NCI-H2227 (cell line): Measurements from ENCODE around the gene RPS14.
"Not testable (repeated sequence)": the region's sequence is repeated elsewhere in the genome, so short reads cannot be mapped to it uniquely, and the experiment has no call there.

ENCODE experiments used
- DNase-seq: peaks from one replicate; lab custom pipeline; 2025; ENCODE audit not compliant: unreplicated experiment; lab: John Stamatoyannopoulos, UW

Gene RPS14

DNA sequence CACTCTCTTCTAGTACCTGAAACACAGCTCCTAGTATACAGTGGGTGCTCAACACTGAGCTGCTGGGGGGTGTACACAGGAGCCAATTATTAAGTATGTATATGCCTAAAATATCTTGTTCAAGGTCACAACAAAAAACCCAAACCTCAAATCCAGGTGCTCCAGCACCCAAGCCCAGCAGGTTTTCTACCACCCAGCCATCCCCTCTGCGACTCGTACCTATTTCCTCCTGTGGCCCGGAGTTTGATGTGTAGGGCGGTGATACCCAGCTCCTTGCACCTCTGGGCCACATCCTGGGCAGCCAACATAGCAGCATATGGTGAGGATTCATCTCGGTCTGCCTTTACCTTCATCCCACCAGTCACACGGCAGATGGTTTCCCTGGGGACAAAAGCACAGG is 3.0 kb downstream of the RPS14 start:
- no peak for DNase-seq

DNA sequence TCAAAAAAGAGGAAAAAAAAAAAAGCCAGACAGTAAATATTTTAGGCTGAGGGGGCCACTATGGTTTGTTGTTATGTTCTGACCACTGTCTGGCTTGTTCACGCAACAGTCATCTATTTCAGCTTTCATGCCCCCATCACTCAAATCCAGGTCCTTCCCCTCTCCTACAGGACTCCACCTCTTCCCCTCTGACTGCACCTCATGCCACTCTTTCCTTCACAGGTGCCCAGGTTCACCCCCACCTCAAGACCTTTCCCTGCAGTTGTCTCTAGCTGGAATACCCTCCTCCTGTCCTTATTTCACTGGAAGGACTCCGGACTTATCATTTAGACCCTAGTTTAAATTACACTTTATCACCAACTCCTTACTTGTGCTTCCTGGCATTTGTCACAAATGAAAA is 3.5 kb downstream of the RPS14 start:
- DNase-seq, result no peak

DNA sequence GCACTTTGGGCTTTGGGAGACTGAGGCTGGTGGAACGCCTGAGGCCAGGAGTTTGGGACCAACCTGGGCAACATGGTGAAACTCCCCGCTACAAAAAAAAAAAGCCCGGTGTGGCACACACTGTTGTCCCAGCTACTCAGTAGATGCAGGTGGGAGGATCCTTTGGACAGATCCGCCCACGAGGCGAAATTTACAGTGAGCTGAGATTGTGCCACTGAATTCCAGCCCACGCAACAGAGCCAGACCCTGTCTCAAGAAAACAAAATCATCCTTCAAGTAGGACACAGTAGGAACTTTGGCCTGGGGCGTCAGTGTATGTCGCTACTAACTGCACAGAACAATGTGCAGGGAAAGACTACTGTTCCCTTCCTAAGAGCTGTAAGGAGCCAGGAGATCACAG is 4.8 kb downstream of the RPS14 start:
- no peak for DNase-seq

- no peak for DNase-seq
These were observed 6.1 kb downstream of the RPS14 start for GRCh38 chr5:150443242-150444075.

DNA sequence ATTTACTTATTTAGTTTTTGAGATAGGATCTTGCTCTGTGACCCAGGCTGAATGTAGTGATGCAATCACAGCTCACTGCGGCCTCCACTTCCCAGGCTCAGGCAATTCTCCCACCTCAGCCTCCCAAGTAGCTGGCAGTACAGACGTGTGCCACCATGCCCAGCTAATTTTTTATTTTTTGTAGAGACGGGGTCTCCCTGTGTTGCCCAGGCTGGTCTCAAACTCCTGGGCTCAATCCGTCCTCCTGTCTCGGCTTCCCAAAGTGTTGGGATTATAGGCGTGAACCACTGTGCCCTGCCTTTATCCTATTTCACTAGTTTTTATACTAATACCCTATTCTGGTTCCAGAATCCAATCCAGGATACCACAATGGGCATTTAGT is 6.8 kb downstream of the RPS14 start:
- no peak for DNase-seq

- no peak for DNase-seq
These were observed 7.5 kb downstream of the RPS14 start for GRCh38 chr5:150441813-150442698.

DNA sequence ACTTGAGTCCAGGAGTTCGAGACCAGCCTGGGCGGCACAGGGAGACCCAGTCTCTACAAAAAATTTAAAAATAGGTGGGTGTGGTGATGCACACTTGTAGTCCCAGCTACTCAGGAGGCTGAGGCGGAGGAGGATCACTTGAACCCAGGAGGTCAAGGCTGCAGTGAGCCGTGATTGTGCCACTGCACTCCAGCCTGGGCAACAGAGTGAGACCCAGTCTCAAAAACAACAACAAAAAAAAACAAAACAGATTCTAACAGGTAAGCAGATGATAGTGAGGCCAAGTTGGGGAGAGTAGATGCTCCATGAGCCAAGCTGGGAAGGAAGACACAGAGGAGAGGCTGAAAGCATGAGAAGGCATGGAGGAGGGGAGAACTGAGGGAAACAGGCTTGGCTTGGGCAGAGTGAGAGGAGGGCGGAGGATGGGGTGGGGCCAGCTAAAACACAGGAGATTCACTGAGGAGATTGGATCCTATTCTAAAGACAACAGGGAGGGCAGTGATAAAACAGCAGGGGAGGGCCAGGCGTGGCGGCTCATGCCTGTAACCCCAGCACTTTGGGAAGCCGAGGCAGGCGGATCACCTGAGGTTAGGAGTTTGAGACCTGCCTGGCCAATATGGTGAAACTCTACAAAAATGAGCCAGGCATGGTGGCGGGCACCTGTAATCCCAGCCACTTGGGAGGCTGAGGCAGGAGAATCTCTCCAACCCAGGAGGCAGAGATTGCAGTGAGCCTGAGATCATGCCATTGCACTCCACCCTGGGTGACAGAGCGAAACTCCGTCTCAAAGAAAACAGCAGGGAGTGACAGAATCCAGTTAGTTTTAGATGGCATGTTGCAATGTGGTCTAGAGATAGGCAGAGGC is 8.4 kb downstream of the RPS14 start:
- DNase-seq, result no peak

- peak; percentile 20 for DNase-seq
These were observed 10.5 kb downstream of the RPS14 start for GRCh38 chr5:150438873-150439546.

- peak; percentile 85 for DNase-seq
These were observed 13.3 kb downstream of the RPS14 start for GRCh38 chr5:150436141-150436680.

GRCh38 chr5:150434464-150434863 is 15.1 kb downstream of the RPS14 start:
- DNase-seq, result no peak

DNA sequence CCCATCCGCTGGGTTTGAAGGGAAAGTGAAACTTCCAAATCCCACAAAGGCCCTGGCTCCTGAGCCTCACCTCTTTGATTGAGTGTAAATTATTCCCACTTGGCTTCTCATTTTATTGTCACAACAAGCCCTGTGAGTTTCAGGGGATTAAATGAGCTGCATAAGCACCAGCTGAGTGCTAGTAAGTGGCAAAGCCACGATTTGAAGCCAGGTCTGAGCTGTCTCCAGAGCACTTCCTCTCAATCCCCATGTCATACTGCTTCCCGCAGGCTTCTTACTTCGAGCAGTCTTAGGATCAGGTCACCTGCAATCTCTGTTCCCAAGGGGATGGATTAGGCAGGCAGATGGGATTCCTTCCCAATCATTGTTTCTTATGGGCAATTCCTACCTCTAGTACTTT is 18.0 kb downstream of the RPS14 start:
- DNase-seq, result no peak

- DNase-seq, result no peak
These were observed 18.5 kb downstream of the RPS14 start for GRCh38 chr5:150431048-150431447.

GRCh38 chr5:150429410-150429873 is 20.1 kb downstream of the RPS14 start:
- DNase-seq, result no peak

DNA sequence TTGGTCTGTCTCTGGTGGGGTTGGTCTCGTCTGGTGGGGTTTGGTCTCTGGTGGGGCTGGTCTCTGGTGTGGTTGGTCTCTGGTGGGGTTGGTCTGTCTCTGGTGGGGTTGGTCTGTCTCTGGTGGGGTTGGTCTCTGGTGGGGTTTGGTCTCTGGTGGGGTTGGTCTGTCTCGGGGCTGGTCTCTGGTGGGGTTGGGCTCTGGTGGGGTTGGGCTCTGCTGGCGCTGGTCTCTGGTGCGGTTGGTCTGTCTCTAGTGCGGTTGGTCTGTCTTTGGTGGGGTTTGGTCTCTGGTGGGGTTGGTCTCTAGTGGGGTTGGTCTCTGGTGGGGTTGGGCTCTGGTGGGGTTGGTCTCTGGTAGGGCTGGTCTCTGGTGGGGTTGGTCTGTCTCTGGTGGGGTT is 20.6 kb downstream of the RPS14 start:
- no peak for DNase-seq

DNA sequence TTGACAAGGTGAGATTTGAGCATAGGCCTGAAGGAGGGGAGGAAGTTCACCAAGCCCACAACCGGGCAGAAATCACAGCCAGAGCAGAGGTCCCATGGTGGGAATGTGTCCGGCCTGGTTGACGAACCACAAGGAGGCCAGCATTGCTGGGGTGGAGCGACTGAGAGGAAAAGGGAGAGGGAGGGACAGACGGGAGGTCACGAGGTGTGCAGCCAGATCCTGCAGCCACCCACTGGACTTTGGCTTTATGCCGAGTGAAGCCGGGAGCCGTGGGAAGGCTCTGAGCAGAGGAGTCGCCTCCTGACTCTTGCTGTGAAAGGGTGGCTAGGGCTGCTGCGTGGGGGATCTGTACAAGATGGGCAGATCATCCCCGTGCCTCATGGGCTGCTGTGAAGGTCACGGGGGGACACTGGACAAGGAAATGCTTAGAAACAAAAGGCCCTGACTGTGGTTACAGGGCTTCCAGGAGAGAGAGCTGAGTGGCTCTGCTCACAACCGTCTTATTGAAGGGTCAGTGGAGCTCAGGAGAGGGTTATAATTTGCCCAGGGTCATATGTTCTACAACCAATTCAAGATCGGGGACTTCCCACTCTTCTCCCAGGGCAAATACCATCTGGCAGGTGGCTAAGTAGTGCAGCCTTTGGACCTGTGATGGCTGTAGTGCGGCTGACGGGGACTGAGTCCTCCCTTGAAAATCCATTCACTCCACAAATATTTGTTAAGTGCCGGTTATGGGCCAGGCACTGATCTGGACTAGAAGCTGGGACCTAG is 21.2 kb downstream of the RPS14 start:
- DNase-seq, result no peak

DNA sequence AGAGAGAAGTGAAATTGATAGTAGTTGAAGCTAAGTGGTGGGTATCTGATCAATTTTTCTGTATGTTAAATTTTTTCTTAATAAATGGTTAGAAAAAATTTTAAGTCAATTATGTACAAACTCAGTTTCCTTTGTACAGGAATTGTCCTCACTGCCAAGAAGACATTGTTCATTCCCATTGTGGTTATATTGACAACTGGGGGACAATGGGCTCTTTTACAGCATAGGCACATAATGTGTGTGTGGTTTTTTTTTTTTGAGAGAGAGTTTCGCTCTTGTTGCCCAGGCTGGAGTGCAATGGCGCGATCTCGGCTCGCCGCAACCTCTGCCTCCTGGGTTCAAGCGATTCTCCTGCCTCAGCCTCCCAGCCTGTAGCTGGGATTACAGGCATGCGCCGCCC is 23.4 kb downstream of the RPS14 start:
- not testable (repeated sequence) for DNase-seq

GRCh38 chr5:150422758-150423157 is 26.8 kb downstream of the RPS14 start:
- no peak for DNase-seq

- DNase-seq, result no peak
These were observed 27.5 kb downstream of the RPS14 start for GRCh38 chr5:150422075-150422474.

DNA sequence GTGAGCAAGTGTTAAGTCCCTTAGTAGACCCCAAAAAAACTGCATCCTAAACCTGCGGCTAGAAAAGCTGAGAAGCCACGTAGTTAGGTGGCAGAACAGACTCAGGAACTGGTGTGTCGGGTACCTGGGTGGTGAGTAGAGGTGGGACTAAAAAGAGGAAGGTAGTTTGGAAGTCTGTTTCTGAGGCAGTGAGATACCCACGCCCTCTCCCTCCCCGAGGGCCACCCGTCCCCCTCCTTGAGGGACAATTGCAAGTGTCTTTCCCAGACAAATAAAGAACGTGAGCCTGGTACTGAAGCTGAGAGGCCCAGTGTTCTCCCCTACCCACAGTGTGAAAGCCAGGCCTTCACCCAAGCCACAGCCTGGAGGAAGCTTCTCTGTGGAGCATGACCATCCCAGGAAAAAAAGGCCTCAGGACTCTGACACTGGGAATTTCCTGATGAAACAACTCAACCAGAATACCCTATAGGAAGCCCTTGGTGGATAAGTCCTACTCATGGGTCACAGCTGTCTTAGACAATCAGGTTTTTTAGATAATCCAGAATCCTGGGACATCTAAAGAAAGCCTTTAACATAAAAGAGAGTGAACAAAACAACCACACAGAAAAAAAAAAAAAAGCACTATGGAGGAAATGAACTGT is 29.8 kb downstream of the RPS14 start:
- no peak for DNase-seq
